Endothelial cell of umbilical vein (primary cell): Measurements from ENCODE around the gene CLDN15.

Source experiments
- CTCF ChIP-seq, 2 donors: IDR thresholded peaks; 1 replicate in 1 of 2; 2 replicates in 1 of 2; pipeline ENCODE4 v1.5.1; 2011; ENCODE audit warnings: low read length in 2 of 2, mild to moderate bottlenecking in 2 of 2, moderate library complexity in 2 of 2, control low read depth in 1 of 2, inconsistent platforms in 1 of 2, low read depth in 1 of 2; ENCODE audit not compliant: insufficient read depth in 1 of 2; ENCODE audit errors: extremely low read depth in 1 of 2
- JUN ChIP-seq: IDR thresholded peaks from 2 replicates; pipeline ENCODE4 v1.6.1; 2011; ENCODE audit warnings: borderline replicate concordance, low read depth; ENCODE audit not compliant: insufficient read length, insufficient read depth

- no peak for TF ChIP-seq CTCF (IDR thresholded peaks at IDR 0.05; ENCODE audit: extremely low read depth in 1 of 2, insufficient read depth in 1 of 2, low read depth in 1 of 2, low read length in 2 of 2)
- no peak for TF ChIP-seq JUN
Observed at GRCh38 chr7:101216001-101216859, 21.4 kb downstream of the CLDN15 start.
